Ishikawa (cell line): ENCODE results near the gene NF1.

Source experiments
- CEBPB ChIP-seq: IDR thresholded peaks from 2 replicates; pipeline ENCODE4 v1.6.1; 2012
- CREB1 ChIP-seq: IDR thresholded peaks from 2 replicates; pipeline ENCODE4 v1.6.1; 2012; ENCODE audit warnings: low read depth
- EGR1 ChIP-seq: IDR thresholded peaks from 2 replicates; pipeline ENCODE4 v1.6.1; 2012
- EP300 ChIP-seq: IDR thresholded peaks from 2 replicates; pipeline ENCODE4 v1.6.1; 2012; ENCODE audit warnings: borderline replicate concordance
- FOXM1 ChIP-seq: IDR thresholded peaks from 2 replicates; pipeline ENCODE4 v1.6.1; 2012; ENCODE audit warnings: low read depth, borderline replicate concordance
- MAX ChIP-seq: IDR thresholded peaks from 2 replicates; pipeline ENCODE4 v1.6.1; 2012
- NFIC ChIP-seq: IDR thresholded peaks from 2 replicates; pipeline ENCODE4 v1.6.1; 2012
- RAD21 ChIP-seq: IDR thresholded peaks from 2 replicates; pipeline ENCODE4 v1.6.1; 2012; ENCODE audit warnings: low read depth
- REST ChIP-seq: IDR thresholded peaks from 2 replicates; pipeline ENCODE4 v1.6.1; 2012; ENCODE audit warnings: low read depth, mild to moderate bottlenecking
- TAF1 ChIP-seq: IDR thresholded peaks from 2 replicates; pipeline ENCODE4 v1.6.1; 2012; ENCODE audit warnings: low read depth, mild to moderate bottlenecking
- TCF12 ChIP-seq: IDR thresholded peaks from 2 replicates; pipeline ENCODE4 v1.6.1; 2012; ENCODE audit warnings: low read depth
- TEAD4 ChIP-seq: IDR thresholded peaks from 2 replicates; pipeline ENCODE4 v1.6.1; 2012
- USF1 ChIP-seq: IDR thresholded peaks from 2 replicates; pipeline ENCODE4 v1.6.1; 2012
- YY1 ChIP-seq: IDR thresholded peaks from 2 replicates; pipeline ENCODE4 v1.6.1; 2012; ENCODE audit warnings: low read depth
- ZBTB7A ChIP-seq: IDR thresholded peaks from 2 replicates; pipeline ENCODE4 v1.6.1; 2012; ENCODE audit warnings: low read depth

Gene NF1

GRCh38 chr17:31211352-31212012, 116.7 kb downstream of the NF1 start:
- no peak for TF ChIP-seq CREB1
- no peak for TF ChIP-seq ZBTB7A
- no peak for TF ChIP-seq TEAD4
- TF ChIP-seq REST: no peak
- no peak for TF ChIP-seq YY1
- no peak for TF ChIP-seq RAD21
- no peak for TF ChIP-seq MAX
- no peak for TF ChIP-seq EP300
- TF ChIP-seq TCF12: no peak
- TF ChIP-seq NFIC: no peak
- no peak for TF ChIP-seq TAF1
- TF ChIP-seq FOXM1: no peak
- no peak for TF ChIP-seq USF1
- TF ChIP-seq EGR1: no peak
- no peak for TF ChIP-seq CEBPB

GRCh38 chr17:31216031-31216751, 121.4 kb downstream of the NF1 start:
- TF ChIP-seq RAD21 (peak; percentile 65), ZBTB7A (no peak), EGR1 (no peak), YY1 (no peak), TAF1 (no peak)

GRCh38 chr17:31224366-31224765, 129.6 kb downstream of the NF1 start:
- TF ChIP-seq TCF12 (no peak), EGR1 (no peak), NFIC (no peak), RAD21 (no peak)

GRCh38 chr17:31225831-31226230, 131.1 kb downstream of the NF1 start:
- no peak for TF ChIP-seq YY1
- no peak for TF ChIP-seq ZBTB7A
- no peak for TF ChIP-seq FOXM1
- TF ChIP-seq USF1: no peak
- no peak for TF ChIP-seq RAD21
- no peak for TF ChIP-seq MAX
- TF ChIP-seq TAF1: no peak
- TF ChIP-seq TCF12: no peak
- no peak for TF ChIP-seq EGR1
- TF ChIP-seq CEBPB: no peak
- no peak for TF ChIP-seq TEAD4

GRCh38 chr17:31226373-31226772, 131.6 kb downstream of the NF1 start:
- no peak for TF ChIP-seq CEBPB
- no peak for TF ChIP-seq EP300
- TF ChIP-seq USF1: no peak
- no peak for TF ChIP-seq CREB1
- no peak for TF ChIP-seq RAD21
- no peak for TF ChIP-seq REST
- TF ChIP-seq ZBTB7A: no peak
- TF ChIP-seq TCF12: no peak
- no peak for TF ChIP-seq EGR1
- TF ChIP-seq MAX: no peak
- no peak for TF ChIP-seq NFIC
- no peak for TF ChIP-seq FOXM1
- TF ChIP-seq YY1: no peak
- no peak for TF ChIP-seq TAF1
- TF ChIP-seq TEAD4: no peak
